Astrocyte of the cerebellum (primary cell): Measurements from ENCODE around the gene CALML3.

Source experiments
- DNase-seq: peaks from one replicate; pipeline ENCODE4 v3.0.0-alpha.2; 2011; ENCODE audit warnings: low read depth
- H3K4me3 ChIP-seq: 2 replicates; pipeline ENCODE4 v1.5.1; 2011; ENCODE audit warnings: mild to moderate bottlenecking, low read depth, low read length, moderate library complexity
- in situ Hi-C: cut with HindIII; loops from 2 replicates; pipeline ENCODE4 v1.10.0; 2017; ENCODE audit warnings: low sequenced_read_pairs
- TF ChIP-seq, protein P1 (sequence below): IDR thresholded peaks from 2 replicates; pipeline ENCODE4 v1.5.1; 2012; ENCODE audit warnings: low read length, low read depth, moderate library complexity, mild to moderate bottlenecking; ENCODE audit errors: missing control alignments

CALML3 gene

GRCh38 chr10:5527332-5528200 is 2.8 kb downstream of the CALML3 start:
- TF ChIP-seq, protein P1, sequence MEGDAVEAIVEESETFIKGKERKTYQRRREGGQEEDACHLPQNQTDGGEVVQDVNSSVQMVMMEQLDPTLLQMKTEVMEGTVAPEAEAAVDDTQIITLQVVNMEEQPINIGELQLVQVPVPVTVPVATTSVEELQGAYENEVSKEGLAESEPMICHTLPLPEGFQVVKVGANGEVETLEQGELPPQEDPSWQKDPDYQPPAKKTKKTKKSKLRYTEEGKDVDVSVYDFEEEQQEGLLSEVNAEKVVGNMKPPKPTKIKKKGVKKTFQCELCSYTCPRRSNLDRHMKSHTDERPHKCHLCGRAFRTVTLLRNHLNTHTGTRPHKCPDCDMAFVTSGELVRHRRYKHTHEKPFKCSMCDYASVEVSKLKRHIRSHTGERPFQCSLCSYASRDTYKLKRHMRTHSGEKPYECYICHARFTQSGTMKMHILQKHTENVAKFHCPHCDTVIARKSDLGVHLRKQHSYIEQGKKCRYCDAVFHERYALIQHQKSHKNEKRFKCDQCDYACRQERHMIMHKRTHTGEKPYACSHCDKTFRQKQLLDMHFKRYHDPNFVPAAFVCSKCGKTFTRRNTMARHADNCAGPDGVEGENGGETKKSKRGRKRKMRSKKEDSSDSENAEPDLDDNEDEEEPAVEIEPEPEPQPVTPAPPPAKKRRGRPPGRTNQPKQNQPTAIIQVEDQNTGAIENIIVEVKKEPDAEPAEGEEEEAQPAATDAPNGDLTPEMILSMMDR: no peak
- H3K4me3 ChIP-seq: no peak overlapping the region
- in situ Hi-C loops: no loop called here
- no peak for DNase-seq

DNA sequence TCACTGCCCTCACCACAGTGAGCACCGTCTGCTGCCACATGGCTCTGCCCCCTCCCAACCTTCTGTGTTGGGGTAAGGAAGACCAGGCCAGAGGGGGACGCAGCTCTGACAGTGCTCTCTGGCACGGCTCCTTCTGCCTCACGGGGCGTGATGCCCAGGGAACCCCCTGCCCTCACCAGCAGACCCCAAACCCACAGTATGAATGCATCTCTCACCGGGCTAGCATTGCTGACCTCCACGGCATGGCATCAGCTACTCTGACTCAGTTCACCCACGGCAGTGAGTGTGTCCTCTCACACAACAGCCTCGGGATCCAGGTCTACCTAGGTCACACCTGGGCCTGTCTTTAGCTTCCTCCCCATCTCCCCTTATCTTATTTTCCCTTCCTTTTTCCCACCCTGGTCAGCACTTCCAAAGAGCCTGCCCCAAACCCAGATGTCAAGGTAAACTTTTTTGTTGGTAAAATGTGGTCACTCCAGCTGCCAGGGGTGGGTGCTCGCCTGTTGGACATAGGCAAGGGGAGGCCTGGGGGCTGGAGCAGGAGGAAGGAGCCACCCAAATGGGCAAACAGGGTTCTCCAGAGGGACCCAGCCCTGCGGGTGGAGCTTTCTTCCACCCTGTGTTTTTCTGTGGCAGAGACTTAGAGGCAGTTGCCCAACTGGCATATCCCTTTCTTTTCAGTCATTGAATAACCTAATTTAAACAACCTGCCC is 4.4 kb downstream of the CALML3 start:
- H3K4me3 ChIP-seq: no peak overlapping the region
- DNase-seq: no peak
- TF ChIP-seq, protein P1: no peak
- in situ Hi-C loops: no loop called here

DNA sequence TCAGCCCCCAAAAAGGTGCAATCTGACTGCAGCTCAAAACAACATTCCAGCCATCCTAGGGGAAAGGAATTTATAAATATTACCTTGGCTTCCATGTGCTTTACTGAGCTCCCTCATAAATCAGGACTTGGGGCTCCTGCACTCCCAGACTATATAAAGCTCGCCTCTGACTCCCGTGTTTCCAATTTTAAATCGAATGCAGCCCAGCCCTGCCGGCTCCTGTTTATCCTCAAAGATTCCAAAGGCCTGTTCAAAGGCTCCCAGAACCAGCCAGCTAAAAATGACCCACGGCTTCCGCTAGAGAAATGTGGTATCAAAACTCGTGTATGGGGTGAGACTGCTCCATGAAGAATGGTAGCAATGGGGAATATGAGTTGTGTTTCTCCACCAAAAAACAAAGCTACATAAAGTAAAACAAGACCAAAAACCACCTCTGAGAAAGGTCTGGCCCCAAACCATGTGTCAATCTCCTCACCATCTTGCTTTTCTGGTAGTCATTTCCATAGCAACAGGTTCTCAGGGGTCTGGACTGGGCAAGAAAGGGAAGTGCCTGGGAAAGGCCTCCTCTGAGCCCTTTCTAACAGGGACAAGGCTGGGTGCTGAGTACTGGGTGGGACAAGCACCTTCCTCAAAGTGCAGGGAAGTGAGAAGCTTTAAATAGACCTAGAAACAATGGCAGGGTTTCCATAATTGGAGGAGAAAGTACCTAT is 5.1 kb downstream of the CALML3 start:
- DNase-seq: no peak
- H3K4me3 ChIP-seq: no peak overlapping the region
- in situ Hi-C loops: no loop called here
- TF ChIP-seq, protein P1: no peak

DNA sequence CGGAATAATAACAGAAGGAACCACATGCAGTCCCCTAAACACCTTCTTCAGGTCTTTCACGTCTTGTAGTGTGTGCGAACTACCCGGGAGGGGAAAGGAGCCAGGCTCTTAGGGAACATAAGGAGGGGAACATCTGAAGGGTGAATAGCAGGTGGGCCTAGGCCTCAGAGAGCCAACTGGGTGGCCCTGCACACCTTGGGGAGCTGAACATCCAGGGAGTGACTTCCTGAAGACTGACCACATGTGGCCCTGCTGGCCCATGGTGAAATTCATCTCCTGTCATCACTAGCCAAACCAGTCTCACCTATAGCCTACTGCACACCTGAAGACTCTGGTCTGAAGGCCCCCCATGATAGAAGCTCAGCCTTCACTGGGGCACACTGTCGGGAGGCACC is 5.6 kb downstream of the CALML3 start:
- in situ Hi-C loops: no loop called here
- TF ChIP-seq, protein P1: no peak
- no peak for DNase-seq
- no peak overlapping the region for H3K4me3 ChIP-seq

GRCh38 chr10:5530846-5531557 is 6.2 kb downstream of the CALML3 start:
- in situ Hi-C loops: no loop called here
- TF ChIP-seq, protein P1: no peak
- DNase-seq: no peak
- H3K4me3 ChIP-seq: no peak overlapping the region

GRCh38 chr10:5531558-5532306 is 7.0 kb downstream of the CALML3 start:
- TF ChIP-seq, protein P1: no peak
- in situ Hi-C loops: no loop called here
- DNase-seq: no peak
- no peak overlapping the region for H3K4me3 ChIP-seq
